Activated CD4-positive, CD25-positive, alpha-beta regulatory T cell treated with anti-CD3 and anti-CD28 coated beads, Interleukin-2, amount 50 U/mL, for 72 hours (primary cell): ENCODE data around the gene COL5A2.

Experiments
- DNase-seq: peaks from one replicate; pipeline ENCODE4 v3.0.0; 2021

COL5A2 gene

GRCh38 chr2:188983427-188984064, 196.0 kb downstream of the COL5A2 start:
- no peak for DNase-seq
